Activated effector memory CD4-positive, alpha-beta T cell treated with anti-CD3 and anti-CD28 coated beads, Interleukin-2, amount 50 U/mL, for 16 hours (primary cell): ENCODE data around the gene TLDC2.
A peak's percentile ranks its signal among the peaks of the same experiment; 100 is the strongest.
"Not testable (repeated sequence)": the region's sequence is repeated elsewhere in the genome, so short reads cannot be mapped to it uniquely, and the experiment has no call there.

ENCODE experiments used
- DNase-seq: peaks from one replicate; pipeline ENCODE4 v3.0.0-alpha.2; 2020

Gene TLDC2

DNA sequence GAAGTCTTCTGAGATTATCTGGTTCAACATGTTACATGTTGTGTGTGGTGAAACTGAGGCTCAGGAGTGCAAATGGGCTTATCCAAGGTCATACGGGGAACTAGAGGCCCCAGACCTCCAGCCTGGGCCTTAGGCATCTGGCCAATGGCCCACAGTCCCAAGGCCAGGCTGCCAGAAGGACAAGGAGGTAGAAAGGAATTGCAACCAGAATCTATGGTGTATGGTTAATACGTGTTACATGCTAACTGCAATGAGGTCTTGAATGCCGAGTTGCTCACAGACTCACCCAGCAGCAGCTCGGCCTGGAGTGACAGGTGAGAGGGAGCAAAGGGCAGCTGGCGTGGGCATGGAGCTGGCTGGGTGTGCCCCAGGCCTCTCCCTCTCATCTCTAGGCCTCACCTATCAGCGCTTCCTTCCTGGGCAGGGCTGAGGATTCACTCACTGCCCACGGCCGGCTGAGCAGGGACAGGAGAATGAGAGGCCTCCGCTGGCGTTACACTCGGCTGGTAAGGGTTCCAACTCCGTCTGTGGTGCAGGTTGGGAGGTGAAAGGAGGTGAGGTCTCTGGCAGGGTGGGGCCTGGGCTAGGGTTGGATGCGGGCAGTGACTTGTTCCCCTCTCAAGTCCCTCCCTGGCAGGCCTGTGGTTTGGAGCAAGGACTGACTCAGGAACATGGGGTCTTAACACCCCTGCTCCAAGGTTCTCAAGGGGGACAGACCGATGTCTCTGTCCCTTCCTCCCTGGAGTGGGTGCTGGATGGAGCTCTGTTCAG is at the start of gene TLDC2:
Gene TLDC2, plus strand, starts transcription at position 437 of the 771 bp plus-strand sequence. Its CDS starts 37 bp downstream, at position 474.
- no peak for DNase-seq

- no peak for DNase-seq
Measured at GRCh38 chr20:36826554-36827244, 49.2 kb upstream of the TLDC2 start.

DNA sequence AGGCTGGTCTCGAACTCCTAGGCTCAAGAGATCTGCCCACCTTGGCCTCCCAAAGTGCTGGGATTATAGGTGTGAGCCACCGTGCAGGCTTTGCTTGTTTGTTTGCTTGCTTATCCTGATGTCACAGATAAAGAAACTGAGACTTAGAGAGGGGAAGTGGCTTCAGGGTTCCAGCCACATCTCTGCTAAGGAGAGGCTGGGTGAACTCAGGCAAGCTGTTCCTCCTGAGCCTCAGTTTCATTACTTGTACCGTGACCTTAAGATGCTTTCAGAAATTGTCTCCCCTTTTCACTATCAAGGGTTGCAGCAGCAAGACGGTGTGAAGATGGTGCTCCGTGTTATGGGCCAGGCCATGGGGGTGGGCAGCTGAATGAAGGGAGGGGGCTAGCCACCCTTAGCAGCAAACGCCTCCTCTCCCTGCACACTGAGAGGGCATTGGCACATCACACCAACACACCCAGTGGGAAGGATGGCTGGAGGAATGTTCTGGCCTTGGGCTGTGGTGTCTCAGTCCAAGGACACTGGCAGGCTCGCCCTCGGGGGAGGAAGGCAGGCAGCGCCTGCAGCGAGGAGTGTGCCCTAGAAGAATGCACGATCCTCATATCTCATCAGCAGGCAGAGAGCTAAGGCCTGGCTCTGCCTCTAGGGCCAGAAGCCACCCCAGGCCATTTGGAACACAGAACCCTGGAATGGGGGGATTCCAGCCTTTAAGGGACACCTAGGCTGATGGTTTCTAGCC is 48.2 kb upstream of the TLDC2 start:
- no peak for DNase-seq

DNA sequence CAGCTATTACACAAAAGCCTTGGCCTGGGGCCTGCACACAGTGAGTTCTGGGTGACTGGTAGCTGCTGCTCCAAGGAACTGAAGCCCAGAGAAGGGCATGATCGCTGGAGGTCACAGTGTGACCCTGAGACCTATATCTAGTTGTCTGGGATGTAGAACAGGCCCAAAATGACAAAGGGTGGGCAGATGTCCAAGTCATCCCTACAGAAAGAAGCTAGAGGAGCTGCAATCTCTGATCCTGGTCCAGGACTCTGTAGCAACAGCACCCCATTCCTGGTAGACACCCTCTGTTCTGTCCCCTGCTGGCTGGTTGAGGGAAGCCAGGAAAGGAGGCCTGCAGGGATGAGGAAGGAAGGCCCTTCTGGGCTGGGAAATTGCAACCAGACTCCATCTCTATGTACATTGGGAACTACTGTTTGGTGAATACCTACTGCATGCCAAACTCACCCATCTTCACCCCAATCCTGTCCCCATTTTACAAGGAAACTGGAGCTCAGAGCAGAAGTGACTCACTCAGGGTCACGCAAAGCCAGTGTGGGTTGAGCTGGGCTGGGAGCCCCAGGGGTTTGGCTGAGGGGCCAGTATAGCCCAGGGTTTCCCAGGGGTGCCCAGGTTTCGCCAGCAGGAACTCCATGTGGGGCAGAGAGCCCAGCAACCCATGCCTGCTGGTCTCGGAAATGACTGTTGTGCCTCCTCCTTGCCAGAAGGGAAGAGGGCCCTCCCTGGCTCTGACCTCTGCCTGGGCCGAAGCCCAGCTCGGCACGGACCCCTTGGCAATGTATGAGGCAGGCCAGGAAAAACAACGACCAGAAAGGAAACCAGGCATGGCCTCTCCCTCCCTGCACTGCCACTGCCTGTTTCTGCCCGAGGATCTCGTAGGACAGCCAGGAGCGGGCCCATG is 44.9 kb upstream of the TLDC2 start:
- DNase-seq: no peak

DNA sequence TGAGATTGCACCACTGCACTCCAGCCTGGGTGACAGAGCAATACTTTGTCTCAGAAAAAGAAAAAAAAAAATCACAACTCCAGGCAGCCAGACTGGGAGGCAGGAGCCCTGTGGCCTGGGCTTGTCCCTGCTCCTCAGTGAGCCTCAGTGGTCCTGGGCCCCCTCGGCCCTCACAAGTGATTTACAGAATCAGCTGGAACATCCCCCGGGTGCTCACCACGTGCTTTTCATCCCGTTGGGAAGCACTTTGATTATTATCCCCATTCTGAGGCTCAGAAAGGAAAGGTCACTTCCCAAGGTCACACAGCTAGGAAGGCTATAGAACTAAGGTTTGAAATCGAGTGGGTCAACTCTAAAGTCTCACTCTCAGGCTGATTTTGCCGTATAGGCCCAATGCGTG is 43.1 kb upstream of the TLDC2 start:
- DNase-seq: no peak

DNA sequence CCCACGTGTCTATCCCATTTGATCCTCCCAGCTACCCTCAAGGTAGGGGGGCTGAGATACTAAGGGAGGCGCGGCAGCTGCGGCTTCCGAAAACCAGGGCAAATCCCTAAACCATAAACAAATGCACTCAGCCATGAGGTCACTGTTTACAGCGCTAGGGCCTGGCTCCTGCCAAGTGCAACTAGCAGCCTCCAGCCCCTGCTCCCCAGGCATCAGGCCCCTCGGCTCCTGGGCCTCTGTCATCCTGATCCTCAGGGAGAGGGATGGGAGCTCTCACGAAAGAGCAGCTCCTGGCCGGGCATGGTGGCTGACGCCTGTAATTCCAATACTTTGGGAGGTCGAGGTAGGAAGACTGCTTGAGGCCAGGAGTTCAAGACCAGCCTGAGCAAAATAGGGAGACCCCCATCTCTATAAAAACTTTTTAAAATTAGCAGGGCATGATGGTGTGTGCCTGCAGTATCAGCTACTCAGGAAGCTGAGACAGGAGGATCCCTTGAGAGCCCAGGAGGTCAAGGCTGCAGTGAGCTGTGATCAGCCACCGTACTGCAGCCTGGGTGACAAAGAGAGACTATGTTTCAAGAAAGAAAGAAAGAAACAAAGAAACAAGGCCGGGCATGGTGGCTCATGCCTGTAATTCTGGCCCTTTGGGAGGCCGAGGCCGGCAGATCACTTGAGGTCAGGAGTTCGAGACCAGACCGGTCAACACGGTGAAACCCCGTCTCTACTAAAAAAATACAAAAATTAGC is 42.5 kb upstream of the TLDC2 start:
- no peak for DNase-seq

DNA sequence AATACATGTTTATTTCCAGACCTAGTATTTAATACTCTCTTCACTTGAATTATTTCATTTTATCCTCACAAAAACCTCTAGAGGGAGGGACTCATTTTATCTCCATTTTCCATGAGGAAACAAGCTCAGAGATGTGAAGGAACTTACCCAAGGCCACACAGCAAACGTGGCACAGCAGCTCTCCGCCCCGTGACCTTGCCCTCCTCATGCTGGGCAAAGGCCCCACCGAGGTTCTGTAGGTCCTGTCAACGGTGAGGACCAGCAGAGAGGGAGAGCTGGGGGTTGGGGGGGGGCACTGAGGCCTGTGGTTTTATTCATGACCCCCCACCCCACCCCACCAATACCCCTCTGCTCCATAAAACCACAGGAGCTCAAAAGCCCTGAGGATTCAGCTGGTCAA is 40.9 kb upstream of the TLDC2 start:
- no peak for DNase-seq

DNA sequence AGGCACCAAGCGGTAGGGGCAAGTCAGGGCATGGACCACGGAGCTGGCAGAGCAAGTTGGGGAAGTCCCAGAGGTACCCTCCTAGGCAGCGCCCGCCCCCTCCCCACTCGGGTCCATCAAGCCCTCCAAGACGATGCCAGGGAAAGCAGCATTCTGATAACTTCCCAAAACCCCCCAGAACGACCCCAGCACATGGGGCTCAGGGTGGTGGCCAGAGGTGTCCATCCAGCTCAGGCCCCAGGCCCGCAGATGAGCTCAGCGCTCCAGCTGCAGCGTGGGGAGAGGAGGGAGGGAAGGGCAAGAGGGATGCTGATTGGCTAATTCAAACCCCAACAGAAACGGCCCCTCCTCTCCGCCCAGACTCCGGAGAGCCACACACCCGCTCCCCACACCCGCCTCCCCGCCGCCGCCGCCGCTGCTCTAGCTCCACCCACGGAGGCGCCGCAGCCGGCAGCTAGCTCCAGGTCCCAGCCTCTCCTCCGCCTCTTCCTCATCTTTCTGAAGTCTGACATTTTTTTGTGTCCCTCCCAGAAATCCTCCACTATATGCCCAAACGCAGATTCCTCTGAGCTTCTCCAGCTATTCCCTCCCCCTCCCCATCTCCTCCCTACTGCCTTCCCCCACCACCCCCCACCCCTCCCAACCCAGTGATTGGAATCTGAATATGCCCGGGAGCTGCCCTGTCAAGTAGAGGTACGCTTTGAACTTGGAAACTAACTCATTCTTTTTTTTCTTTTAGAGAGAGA is 40.3 kb upstream of the TLDC2 start:
- peak; percentile 92 for DNase-seq

DNA sequence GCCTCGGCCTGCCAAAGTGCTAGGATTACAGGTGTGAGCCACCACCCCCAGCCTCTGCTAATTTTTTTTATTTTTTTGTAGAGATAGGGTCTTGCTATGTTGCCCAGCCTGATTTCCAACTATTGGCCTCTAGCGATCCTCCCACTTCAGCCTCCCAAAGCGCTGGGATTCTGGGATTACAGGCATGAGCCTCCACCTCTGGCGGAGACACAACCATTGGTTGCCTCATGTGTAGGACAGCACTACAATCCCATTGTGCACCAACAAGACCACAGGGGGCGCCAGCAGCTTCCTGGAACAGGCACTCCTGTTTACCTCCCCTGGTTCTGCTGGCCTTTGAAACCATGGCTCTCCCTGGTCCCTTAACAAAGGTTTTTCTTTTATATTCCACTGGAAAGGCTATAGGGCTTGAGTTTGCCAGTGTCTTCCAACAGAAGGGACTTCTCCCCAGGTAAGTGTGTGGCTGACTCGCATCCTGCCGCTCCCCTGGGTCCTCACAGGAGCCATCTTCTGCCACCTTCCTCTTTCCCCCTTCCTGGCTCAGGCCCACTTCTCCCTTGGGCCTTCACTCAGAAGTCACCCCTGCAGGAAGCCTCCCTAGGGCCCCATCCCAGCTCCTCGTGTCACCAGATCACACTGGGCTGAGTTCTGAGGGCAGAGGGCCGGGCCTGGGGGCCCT is 39.2 kb upstream of the TLDC2 start:
- DNase-seq: peak; percentile 72

GRCh38 chr20:36838376-36838775 is 37.6 kb upstream of the TLDC2 start:
- not testable (repeated sequence) for DNase-seq

- DNase-seq: no peak
Measured at GRCh38 chr20:36839150-36839549, 36.8 kb upstream of the TLDC2 start.

- not testable (repeated sequence) for DNase-seq
Measured at GRCh38 chr20:36841030-36841429, 34.9 kb upstream of the TLDC2 start.

DNA sequence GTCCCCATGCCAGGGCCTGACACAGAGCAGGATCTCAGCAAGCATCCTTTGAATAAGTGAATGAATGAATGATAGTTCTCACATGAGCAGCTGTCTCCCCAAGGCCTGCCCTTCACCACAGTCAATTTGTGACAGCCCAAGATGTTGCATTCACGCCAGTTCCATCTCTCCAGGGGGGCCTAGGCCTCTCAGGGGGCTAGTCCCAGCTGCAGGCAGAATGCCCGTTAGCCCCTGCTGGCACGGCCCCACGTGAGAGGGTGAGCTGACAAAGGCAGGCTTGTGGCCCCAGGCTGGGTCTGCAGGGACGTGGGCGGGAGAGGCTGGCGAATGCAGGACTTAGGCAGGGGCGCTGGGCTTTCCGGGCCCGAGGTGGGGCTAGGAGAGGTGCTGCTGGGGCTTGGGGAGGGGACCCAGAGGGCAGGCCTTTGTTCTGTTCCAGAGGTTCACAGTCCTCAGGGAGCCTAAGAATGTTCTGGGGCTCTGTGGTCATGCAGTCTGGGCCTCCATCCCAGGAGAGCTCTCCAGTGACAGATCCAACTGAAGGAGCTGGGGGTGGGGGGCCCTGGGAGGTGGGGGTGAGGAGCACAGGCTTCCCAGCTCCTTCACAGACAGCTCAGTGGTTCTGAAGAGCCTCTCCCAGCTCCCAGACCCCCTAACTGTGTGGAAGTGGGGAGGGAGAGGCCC is 30.5 kb upstream of the TLDC2 start:
- DNase-seq: no peak

GRCh38 chr20:36847009-36847709 is 28.8 kb upstream of the TLDC2 start:
- DNase-seq: no peak

- no peak for DNase-seq
Measured at GRCh38 chr20:36847710-36848040, 28.3 kb upstream of the TLDC2 start.

DNA sequence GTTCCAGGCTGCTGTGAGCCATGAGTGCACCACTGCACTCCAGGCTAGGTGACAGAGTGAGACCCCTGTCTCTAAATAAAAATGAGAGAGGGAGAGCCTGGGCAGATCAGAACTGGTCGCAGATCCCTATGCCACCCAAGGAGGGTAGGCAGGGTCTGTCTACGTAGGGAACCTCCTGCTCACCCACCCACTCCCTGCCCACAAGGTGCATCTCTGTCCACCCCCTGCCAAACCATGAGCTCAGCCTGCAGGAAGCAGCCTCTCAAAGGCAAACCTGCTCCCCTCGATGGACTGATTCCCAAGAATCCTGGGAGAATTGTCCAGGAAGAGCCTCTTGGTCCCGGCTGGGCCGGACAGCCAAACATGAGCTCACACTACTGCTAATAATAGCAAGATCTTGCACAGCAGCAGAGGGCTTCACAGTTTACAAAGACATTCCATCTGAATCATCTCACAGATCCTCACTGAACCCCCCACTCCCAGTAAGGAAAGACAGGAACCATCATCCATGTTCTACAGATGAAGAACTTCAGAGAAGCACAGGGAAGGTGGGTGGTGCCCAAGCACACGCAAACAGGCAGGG is 27.8 kb upstream of the TLDC2 start:
- no peak for DNase-seq

DNA sequence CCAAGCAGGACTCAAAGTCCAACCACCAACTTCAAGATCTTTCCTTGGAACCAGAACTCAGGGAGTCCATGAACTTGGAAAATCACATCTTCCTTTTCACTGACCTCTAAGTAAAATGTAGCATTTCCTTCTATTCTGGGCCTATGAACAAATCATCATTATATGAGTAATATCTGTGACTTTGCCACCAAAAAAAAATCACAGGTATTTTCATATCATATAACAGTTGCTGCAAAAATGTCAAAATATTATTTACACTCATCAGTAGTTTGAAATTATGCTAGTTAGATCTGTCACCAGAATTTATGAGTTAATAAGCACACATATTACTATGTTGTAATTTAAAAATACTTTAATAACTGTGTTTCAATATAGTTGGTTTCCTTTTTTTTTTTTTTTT is 27.3 kb upstream of the TLDC2 start:
- DNase-seq: no peak

GRCh38 chr20:36849333-36850065 is 26.4 kb upstream of the TLDC2 start:
- no peak for DNase-seq
